Mesenchymal stem cell (in vitro differentiated cells and primary cell): Measurements from ENCODE around the gene PHOSPHO1. TPM values are rescaled to one million over a fixed set of nuclear protein-coding genes. Genes with fewer than 3 reads are reported as not detected.
"Not testable (repeated sequence)": the region's sequence is repeated elsewhere in the genome, so short reads cannot be mapped to it uniquely, and the experiment has no call there.

ENCODE experiments used
- DNase-seq: peaks from one replicate; pipeline ENCODE4 v3.0.0-alpha.2; 2013
- H2AFZ ChIP-seq: one replicate; pipeline ENCODE4 v1.6.1; 2013; ENCODE audit warnings: low read depth, mild to moderate bottlenecking, control low read depth, inconsistent platforms, low read length, moderate library complexity
- H2AK5ac ChIP-seq: 2 replicates; pipeline ENCODE4 v1.6.1; 2013; ENCODE audit warnings: low read length, moderate library complexity, mild to moderate bottlenecking, inconsistent platforms; ENCODE audit not compliant: severe bottlenecking
- H2BK120ac ChIP-seq: one replicate; pipeline ENCODE4 v1.6.1; 2013; ENCODE audit warnings: low read depth, mild to moderate bottlenecking, inconsistent platforms, low read length, moderate library complexity
- H2BK12ac ChIP-seq, 2 experiments: one replicate each; pipeline ENCODE4 v1.6.1; 2013; ENCODE audit warnings: inconsistent platforms in 2 of 2, low read length in 2 of 2, mild to moderate bottlenecking in 2 of 2, moderate library complexity in 2 of 2, control low read depth in 1 of 2
- H2BK15ac ChIP-seq: one replicate; pipeline ENCODE4 v1.6.1; 2013; ENCODE audit warnings: mild to moderate bottlenecking, low read depth, inconsistent platforms; ENCODE audit not compliant: poor library complexity, severe bottlenecking
- H2BK5ac ChIP-seq: 2 replicates; pipeline ENCODE4 v1.6.1; 2013; ENCODE audit warnings: low read depth, mild to moderate bottlenecking, low read length, control low read depth, inconsistent platforms; ENCODE audit not compliant: poor library complexity, severe bottlenecking
- H3K14ac ChIP-seq, 2 experiments: one replicate each; pipeline ENCODE4 v1.6.1; 2013; ENCODE audit warnings: inconsistent platforms in 2 of 2, low read length in 2 of 2, control low read depth in 1 of 2, mild to moderate bottlenecking in 1 of 2, moderate library complexity in 1 of 2
- H3K18ac ChIP-seq, 2 experiments: one replicate each; pipeline ENCODE4 v1.6.1; 2013; ENCODE audit warnings: inconsistent platforms in 2 of 2, low read length in 2 of 2, control low read depth in 1 of 2, low read depth in 1 of 2, mild to moderate bottlenecking in 1 of 2
- H3K23ac ChIP-seq, 2 experiments: one replicate each; pipeline ENCODE4 v1.6.1; 2013; ENCODE audit warnings: inconsistent platforms in 2 of 2, low read length in 2 of 2, mild to moderate bottlenecking in 2 of 2, moderate library complexity in 2 of 2, control low read depth in 1 of 2
- H3K27ac ChIP-seq: 2 replicates; pipeline ENCODE4 v1.5.1; 2013; ENCODE audit warnings: mild to moderate bottlenecking, moderate library complexity, low read length, control low read depth, inconsistent platforms; ENCODE audit not compliant: poor library complexity, severe bottlenecking
- H3K27me3 ChIP-seq, 2 experiments: 2 replicates each; pipeline versions ENCODE4 v1.6.1 to v1.7.0; 2013; ENCODE audit warnings: low read length in 2 of 2, mild to moderate bottlenecking in 2 of 2, moderate library complexity in 2 of 2, control low read depth in 1 of 2, inconsistent platforms in 1 of 2; ENCODE audit not compliant: control insufficient read depth in 1 of 2, insufficient read depth in 1 of 2
- H3K36me3 ChIP-seq, 2 experiments: 2 replicates each; pipeline versions ENCODE4 v1.6.1 to v1.7.0; 2013; ENCODE audit warnings: low read length in 2 of 2, control low read depth in 1 of 2, inconsistent platforms in 1 of 2, low read depth in 1 of 2, mild to moderate bottlenecking in 1 of 2; ENCODE audit not compliant: insufficient read depth in 2 of 2, control insufficient read depth in 1 of 2
- H3K4ac ChIP-seq, 2 experiments: one replicate each; pipeline ENCODE4 v1.6.1; 2013; ENCODE audit warnings: inconsistent platforms in 2 of 2, low read length in 2 of 2, mild to moderate bottlenecking in 2 of 2, moderate library complexity in 2 of 2, control low read depth in 1 of 2, low read depth in 1 of 2
- H3K4me1 ChIP-seq: 2 replicates; pipeline ENCODE4 v1.6.1; 2013; ENCODE audit warnings: low read depth, low read length, control low read depth; ENCODE audit not compliant: control insufficient read depth, insufficient read depth
- H3K4me2 ChIP-seq: 2 replicates; pipeline ENCODE4 v1.6.1; 2013; ENCODE audit warnings: low read length, mild to moderate bottlenecking, inconsistent platforms; ENCODE audit not compliant: poor library complexity, severe bottlenecking
- H3K4me3 ChIP-seq, 2 experiments: 2 replicates each; pipeline versions ENCODE4 v1.5.1 to v1.7.0; 2013; ENCODE audit warnings: low read length in 2 of 2, mild to moderate bottlenecking in 2 of 2, control low read depth in 1 of 2, low read depth in 1 of 2; ENCODE audit not compliant: insufficient read depth in 1 of 2
- H3K79me1 ChIP-seq: replicated peaks from 2 replicates; pipeline ENCODE4 v1.6.1; 2013; ENCODE audit warnings: mild to moderate bottlenecking, control low read depth, low read length, inconsistent platforms; ENCODE audit not compliant: poor library complexity, severe bottlenecking
- H3K9ac ChIP-seq: 2 replicates; pipeline ENCODE4 v1.7.0; 2013; ENCODE audit warnings: mild to moderate bottlenecking, low read length, moderate library complexity
- H3K9me3 ChIP-seq: 2 replicates; pipeline ENCODE4 v1.7.0; 2013; ENCODE audit warnings: mild to moderate bottlenecking, low read length; ENCODE audit not compliant: control insufficient read depth
- H4K8ac ChIP-seq: one replicate; pipeline ENCODE4 v1.6.1; 2013; ENCODE audit warnings: inconsistent platforms, mild to moderate bottlenecking, low read length, moderate library complexity
- H4K91ac ChIP-seq: one replicate; pipeline ENCODE4 v1.6.1; 2013; ENCODE audit warnings: mild to moderate bottlenecking, low read length, inconsistent platforms
- WGBS: methylation state at CpG from one replicate; pipeline ENCODE4 v1.1.7; 2013; ENCODE audit warnings: mixed read lengths; 5-methylcytosine and 5-hydroxymethylcytosine counted together
- polyA plus RNA-seq, 2 experiments: library from polyadenylated mRNA; stranded (reverse); fragments of 200-250 nt; gene quantifications; one replicate each; pipeline ENCODE4 v1.2.3, GENCODE V29; 2013

The PHOSPHO1 gene, protein sequence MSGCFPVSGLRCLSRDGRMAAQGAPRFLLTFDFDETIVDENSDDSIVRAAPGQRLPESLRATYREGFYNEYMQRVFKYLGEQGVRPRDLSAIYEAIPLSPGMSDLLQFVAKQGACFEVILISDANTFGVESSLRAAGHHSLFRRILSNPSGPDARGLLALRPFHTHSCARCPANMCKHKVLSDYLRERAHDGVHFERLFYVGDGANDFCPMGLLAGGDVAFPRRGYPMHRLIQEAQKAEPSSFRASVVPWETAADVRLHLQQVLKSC
- 0.77 TPM for polyA plus RNA-seq (2013, experiment 1 of 2)
- 0.81 TPM for polyA plus RNA-seq (2013, experiment 2 of 2)

- H4K91ac ChIP-seq, result no peak within 1 kb of the TSS
- no peak within 1 kb of the TSS for H2BK5ac ChIP-seq
- peak within 1 kb of the TSS in 1 of 2 experiments; percentile 32 for H2BK12ac ChIP-seq
- peak within 1 kb of the TSS; percentile 74 for H3K9ac ChIP-seq
- H3K4me1 ChIP-seq, result peaks cover 14% of the 10 kb centered on the region
- H2AFZ ChIP-seq, result peak within 1 kb of the TSS; percentile 100
- H2BK120ac ChIP-seq, result no peak within 1 kb of the TSS
- H3K79me1 ChIP-seq, result no peaks in the 10 kb centered on the region
- H3K14ac ChIP-seq, result no peak within 1 kb of the TSS
- peak within 1 kb of the TSS; percentile 21 to 76 for H3K18ac ChIP-seq
- DNase-seq, result peak; percentile 85
- H4K8ac ChIP-seq, result no peak within 1 kb of the TSS
- H2BK15ac ChIP-seq, result peak within 1 kb of the TSS; percentile 52
- H3K4me3 ChIP-seq, result peak within 1 kb of the TSS; percentile 75 to 92
- H3K4ac ChIP-seq, result peak within 1 kb of the TSS in 1 of 2 experiments; percentile 28
- H3K9me3 ChIP-seq, result no peaks in the 10 kb centered on the region
- WGBS, result 11% methylated on average over 45 of the region's 58 CpGs
- no peaks in the 10 kb centered on the region for H3K36me3 ChIP-seq
- no peak within 1 kb of the TSS for H3K27ac ChIP-seq
- peak within 1 kb of the TSS; percentile 85 for H3K4me2 ChIP-seq
- H3K23ac ChIP-seq, result peak within 1 kb of the TSS in 1 of 2 experiments; percentile 5
- H3K27me3 ChIP-seq, result peaks cover 18 to 53% of the 10 kb centered on the region in 2 experiments
- H2AK5ac ChIP-seq, result no peak within 1 kb of the TSS
These were observed at the start of gene PHOSPHO1 for GRCh38 chr17:49230636-49231562. TSS of gene PHOSPHO1 (minus strand) at chr17:49230787. CDS start at chr17:49226691, 4,096 bp downstream.

GRCh38 chr17:49280061-49280460 lies 49.5 kb upstream of the PHOSPHO1 start:
- 96% methylated on average over 4 of the region's 5 CpGs for WGBS
- H3K9me3 ChIP-seq, result no peaks in the 10 kb centered on the region
- no peak overlapping the region for H2BK12ac ChIP-seq
- no peak overlapping the region for H3K9ac ChIP-seq
- no peak overlapping the region for H3K4me3 ChIP-seq
- H4K91ac ChIP-seq, result no peak overlapping the region
- no peaks in the 10 kb centered on the region for H3K79me1 ChIP-seq
- no peak overlapping the region for H3K4me2 ChIP-seq
- no peak overlapping the region for H2BK120ac ChIP-seq
- no peaks in the 10 kb centered on the region for H3K27me3 ChIP-seq
- no peak overlapping the region for H3K14ac ChIP-seq
- no peak overlapping the region for H2BK5ac ChIP-seq
- no peaks in the 10 kb centered on the region for H3K36me3 ChIP-seq
- no peak for DNase-seq
- H3K4me1 ChIP-seq, result no peaks in the 10 kb centered on the region
- no peak overlapping the region for H2AK5ac ChIP-seq
- no peak overlapping the region for H4K8ac ChIP-seq
- H3K4ac ChIP-seq, result no peak overlapping the region
- no peak overlapping the region for H2AFZ ChIP-seq
- H2BK15ac ChIP-seq, result no peak overlapping the region
- H3K27ac ChIP-seq, result no peak overlapping the region
- no peak overlapping the region for H3K18ac ChIP-seq
- no peak overlapping the region for H3K23ac ChIP-seq

- WGBS, result 78% methylated on average over 11 of the region's 11 CpGs
- H3K4me3 ChIP-seq, H3K27me3 ChIP-seq: not testable (repeated sequence)
These were observed 48.9 kb upstream of the PHOSPHO1 start for GRCh38 chr17:49279263-49280015.

More at GRCh38 chr17:49279263-49280015, 48.9 kb upstream of the PHOSPHO1 start:
- H3K9me3 ChIP-seq, H3K9ac ChIP-seq, H2AK5ac ChIP-seq, H3K4ac ChIP-seq, H3K36me3 ChIP-seq, H2BK12ac ChIP-seq, H3K4me1 ChIP-seq, H3K27ac ChIP-seq, H3K79me1 ChIP-seq, H3K14ac ChIP-seq, H3K18ac ChIP-seq, H2AFZ ChIP-seq, H3K4me2 ChIP-seq, H2BK15ac ChIP-seq, H3K23ac ChIP-seq, H2BK120ac ChIP-seq, H4K8ac ChIP-seq, DNase-seq, H2BK5ac ChIP-seq: not testable (repeated sequence)
- peak overlapping the region; percentile 50 for H4K91ac ChIP-seq
